ENCODE results near the gene LRRC55.

LRRC55 gene

DNA sequence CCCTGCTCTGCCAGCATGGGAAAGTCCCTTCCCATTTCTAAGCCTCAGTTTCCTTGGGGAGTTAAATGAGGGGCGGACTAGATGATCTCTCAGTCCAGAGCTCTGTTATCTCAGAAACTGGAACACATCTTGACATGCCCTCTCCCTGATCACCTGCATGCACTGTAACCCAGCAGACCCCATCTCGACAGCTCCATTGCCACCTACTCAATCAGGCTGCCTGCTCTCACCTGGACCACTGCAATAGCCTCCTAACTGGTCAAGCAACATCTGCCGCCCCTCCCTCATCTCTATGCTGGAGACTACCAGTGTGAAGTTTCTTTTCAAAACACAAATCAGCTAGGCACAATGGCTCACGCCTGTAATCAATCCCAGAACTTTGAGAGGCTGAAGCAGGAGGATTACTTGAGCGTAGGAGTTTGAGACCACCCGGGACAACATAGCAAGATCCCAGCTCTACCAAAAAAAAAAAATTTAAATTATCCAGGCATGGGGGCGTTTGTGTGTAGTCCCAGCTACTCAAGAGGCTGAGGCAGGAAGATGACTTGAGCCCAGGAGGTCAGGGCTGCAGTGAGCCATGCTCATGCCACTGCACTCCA, 22.2 kb downstream of the LRRC55 start:
- DNase-seq (ENCODE audit: extremely low spot score) = no peak
- ChIA-PET POLR2A (no interaction called here), CTCF (interaction anchor here (1.0 to 1.5 kb wide), 5 partner anchors 9 to 317 kb away, joined by 3 to 4 read pairs (median 3); no protein-coding TSS in a partner anchor)
- TF ChIP-seq, protein P1, sequence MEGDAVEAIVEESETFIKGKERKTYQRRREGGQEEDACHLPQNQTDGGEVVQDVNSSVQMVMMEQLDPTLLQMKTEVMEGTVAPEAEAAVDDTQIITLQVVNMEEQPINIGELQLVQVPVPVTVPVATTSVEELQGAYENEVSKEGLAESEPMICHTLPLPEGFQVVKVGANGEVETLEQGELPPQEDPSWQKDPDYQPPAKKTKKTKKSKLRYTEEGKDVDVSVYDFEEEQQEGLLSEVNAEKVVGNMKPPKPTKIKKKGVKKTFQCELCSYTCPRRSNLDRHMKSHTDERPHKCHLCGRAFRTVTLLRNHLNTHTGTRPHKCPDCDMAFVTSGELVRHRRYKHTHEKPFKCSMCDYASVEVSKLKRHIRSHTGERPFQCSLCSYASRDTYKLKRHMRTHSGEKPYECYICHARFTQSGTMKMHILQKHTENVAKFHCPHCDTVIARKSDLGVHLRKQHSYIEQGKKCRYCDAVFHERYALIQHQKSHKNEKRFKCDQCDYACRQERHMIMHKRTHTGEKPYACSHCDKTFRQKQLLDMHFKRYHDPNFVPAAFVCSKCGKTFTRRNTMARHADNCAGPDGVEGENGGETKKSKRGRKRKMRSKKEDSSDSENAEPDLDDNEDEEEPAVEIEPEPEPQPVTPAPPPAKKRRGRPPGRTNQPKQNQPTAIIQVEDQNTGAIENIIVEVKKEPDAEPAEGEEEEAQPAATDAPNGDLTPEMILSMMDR (IDR thresholded peaks at IDR 0.05; ENCODE audit: control extremely low read depth, extremely low read depth, low read depth, missing control alignments) = no peak

DNA sequence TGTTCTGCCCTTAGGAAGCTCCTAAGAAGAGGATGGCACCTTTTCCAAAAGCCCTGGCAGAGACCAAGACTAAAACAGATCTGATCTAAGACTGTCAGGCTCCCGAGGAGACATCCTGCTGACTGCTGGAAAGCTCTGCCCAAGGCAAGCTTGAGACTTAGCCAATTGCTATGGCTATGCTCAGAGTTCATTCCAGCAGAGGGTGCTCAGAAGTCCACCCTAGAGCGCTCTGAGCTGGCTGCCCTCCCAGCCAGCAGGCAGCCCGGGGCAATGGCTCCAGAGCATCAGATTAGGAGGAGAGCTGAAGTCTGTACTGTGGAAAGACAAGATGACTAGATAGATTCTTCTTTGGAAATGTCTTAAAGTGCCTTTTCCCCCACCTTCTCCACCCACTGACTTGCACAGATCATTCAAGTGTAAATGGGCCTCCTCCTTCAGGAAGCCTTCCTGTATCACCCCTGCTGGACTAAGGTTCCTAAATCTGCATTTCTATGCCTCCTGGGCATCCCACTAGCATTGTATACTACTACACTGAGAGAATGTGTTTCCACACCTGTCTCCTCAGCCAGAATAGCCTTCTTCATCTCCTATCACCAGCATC, 23.4 kb downstream of the LRRC55 start:
- DNase-seq (ENCODE audit: extremely low spot score) = no peak
- CTCF ChIA-PET = interaction anchor here (1.0 to 1.5 kb wide), 2 partner anchors 10 to 44 kb away, joined by 3 to 4 read pairs; no protein-coding TSS in a partner anchor
- TF ChIP-seq, protein P1 (IDR thresholded peaks at IDR 0.05; ENCODE audit: control extremely low read depth, extremely low read depth, low read depth, missing control alignments) = no peak
- POLR2A ChIA-PET = no interaction called here

DNA sequence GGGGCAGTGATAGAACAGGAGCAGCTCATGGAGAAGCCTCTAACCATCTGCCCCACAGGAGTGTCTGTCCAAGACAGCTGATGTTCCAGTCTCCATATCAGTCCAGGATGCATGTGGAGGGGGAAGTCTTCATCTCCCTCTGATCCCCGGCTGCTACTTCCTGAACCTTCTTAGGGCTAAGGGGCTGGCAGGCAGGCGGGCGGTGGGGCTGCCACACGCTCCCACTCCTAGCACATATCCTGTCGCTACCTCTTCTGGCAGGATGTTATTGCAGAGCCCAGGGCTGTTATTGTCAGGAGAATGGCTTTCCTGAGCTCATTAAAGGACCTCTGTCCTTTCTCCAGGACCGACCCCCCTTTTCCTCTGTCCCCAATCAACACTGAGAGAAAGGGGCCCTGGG, 25.4 kb downstream of the LRRC55 start:
- DNase-seq (ENCODE audit: extremely low spot score) = no peak
- ChIA-PET POLR2A (no interaction called here), CTCF (interaction anchor here (2.4 kb wide), 1 partner anchor 43 kb away, joined by 8 read pairs; no protein-coding TSS in a partner anchor)
- TF ChIP-seq, protein P1 (IDR thresholded peaks at IDR 0.05; ENCODE audit: control extremely low read depth, extremely low read depth, low read depth, missing control alignments) = no peak

DNA sequence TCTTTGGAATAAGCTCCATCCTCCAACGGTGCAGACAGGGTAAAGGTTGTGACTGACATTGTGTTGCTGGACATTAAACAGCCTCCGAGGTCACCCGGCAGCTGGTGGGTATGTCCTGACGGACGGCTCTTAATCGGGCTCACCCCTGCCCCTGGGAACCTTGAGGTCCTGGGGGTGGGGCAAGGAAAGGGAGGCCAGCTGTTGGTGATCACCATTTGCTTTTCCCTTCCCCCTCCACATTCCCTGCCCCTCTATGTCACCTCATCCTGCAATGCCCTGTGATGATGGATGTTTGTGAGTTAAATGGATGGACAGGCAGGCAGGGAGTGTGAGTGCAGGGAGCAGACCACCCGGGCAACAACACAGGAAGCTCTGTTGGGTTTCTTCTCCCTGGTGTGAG, 29.0 kb downstream of the LRRC55 start:
- DNase-seq (ENCODE audit: extremely low spot score) = no peak
- TF ChIP-seq, protein P1 (IDR thresholded peaks at IDR 0.05; ENCODE audit: control extremely low read depth, extremely low read depth, low read depth, missing control alignments) = no peak
- CTCF ChIA-PET = interaction anchor here (1.7 to 4.2 kb wide), 2 partner anchors 10 to 39 kb away, joined by 4 to 12 read pairs; no protein-coding TSS in a partner anchor
- POLR2A ChIA-PET = no interaction called here

DNA sequence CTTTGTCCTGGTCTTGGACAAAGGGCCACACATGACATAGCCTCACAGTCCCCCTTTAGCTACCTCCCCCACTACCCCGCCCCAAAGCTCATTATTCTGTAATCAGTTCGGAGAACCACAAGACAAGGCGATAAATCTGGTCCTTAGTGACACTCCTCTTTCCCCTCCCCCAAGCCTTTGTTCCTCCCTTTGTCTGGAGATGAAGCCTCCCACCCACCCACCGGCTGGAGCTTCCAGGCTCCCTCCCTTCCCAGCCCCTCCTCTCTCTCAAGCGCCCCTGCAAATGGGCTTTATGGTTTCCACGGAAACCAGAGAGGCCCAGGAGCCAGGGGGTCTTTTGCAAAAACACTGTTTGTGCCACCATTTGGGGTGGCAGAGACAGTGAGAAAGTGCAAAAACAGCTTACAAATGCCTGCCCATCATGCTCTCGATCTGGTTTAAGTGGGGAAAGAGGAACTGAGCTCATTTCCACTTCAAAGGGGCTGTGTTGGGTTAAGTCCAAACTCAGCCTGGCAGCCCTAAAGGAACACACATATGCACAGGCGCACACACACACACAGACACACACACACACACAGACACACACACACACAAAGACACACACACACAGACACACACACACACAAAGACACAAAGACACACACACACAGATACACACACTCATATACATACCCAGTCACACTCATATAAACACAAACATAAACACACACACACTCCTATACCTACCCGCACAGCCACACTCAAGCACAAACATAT, 31.8 kb downstream of the LRRC55 start:
- CTCF ChIA-PET = interaction anchor here (2.4 to 4.2 kb wide), 2 partner anchors 9 to 36 kb away, joined by 9 to 12 read pairs; no protein-coding TSS in a partner anchor
- POLR2A ChIA-PET = no interaction called here
- TF ChIP-seq, protein P1 (IDR thresholded peaks at IDR 0.05; ENCODE audit: control extremely low read depth, extremely low read depth, low read depth, missing control alignments) = no peak
- no peak for DNase-seq (ENCODE audit: extremely low spot score)

DNA sequence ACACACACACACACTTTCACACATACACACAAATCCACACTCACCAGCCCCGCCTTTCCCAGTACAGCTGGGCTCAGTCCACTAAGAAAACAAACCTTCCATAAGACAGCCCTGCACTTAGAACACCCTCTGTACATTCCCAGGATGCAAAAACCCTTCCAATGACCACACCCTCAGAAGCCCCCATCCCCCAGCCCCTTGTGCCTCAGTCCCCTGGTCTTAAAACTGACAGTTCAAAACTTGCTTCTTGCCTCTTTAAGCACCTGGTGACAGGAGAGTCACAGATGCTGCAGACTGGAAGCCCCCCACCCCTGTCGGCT, 32.3 kb downstream of the LRRC55 start:
- no peak for DNase-seq (ENCODE audit: extremely low spot score)
- ChIA-PET POLR2A (no interaction called here), CTCF (interaction anchor here (2.4 to 4.2 kb wide), 2 partner anchors 8 to 36 kb away, joined by 9 to 12 read pairs; no protein-coding TSS in a partner anchor)
- TF ChIP-seq, protein P1 (IDR thresholded peaks at IDR 0.05; ENCODE audit: control extremely low read depth, extremely low read depth, low read depth, missing control alignments) = no peak

Measured in GM10248 (cell line).